Measurements from ENCODE around the gene NKRF.

The NKRF gene

DNA sequence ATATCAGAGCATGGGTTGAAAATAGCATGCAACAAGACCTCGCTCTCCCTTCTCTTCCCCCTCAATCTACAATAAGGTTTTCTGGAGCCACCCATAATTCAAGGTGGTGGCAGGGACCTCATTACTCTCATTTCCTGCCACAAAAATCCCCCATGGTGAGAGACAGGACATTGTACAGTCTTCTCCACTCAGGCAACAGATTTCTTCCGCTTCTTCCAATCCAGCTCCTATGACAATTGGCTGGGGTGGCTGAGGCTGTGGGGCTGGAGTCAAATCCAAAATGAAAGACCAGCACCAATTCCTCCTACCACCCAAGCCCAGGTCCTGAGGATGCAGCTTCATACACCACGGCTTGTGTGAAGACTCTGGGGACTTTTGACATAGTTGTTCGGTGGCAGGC lies 40.3 kb upstream of the NKRF start:
- Histone ChIP-seq H3K27me3 (ENCODE audit: insufficient read depth, low read length, poor library complexity, severe bottlenecking) (no peaks in the 10 kb centered on the region), H4K20me1 (ENCODE audit: insufficient read depth, low read length, poor library complexity, severe bottlenecking) (peaks cover 36% of the 10 kb centered on the region), H2AFZ (ENCODE audit: low read length) (no peak overlapping the region), H3K9me2 (replicated peaks; ENCODE audit: low read depth, low read length) (no peaks in the 10 kb centered on the region), H3K79me2 (ENCODE audit: insufficient read depth, low read length) (peaks cover 17% of the 10 kb centered on the region; the same call in 1 of the 2 replicates), H3K4me2 (ENCODE audit: low read depth, low read length, poor library complexity, severe bottlenecking) (no peak overlapping the region), H3K4me3 (ENCODE audit: low read length, poor library complexity, severe bottlenecking) (no peak overlapping the region), H3K36me3 (ENCODE audit: insufficient read depth, low read length) (peaks cover 79% of the 10 kb centered on the region; the same call in 1 of the 2 replicates), H3K9me3 (ENCODE audit: insufficient read depth, low read depth, low read length) (no peaks in the 10 kb centered on the region), H3F3A (ENCODE audit: low read depth) (no peaks in the 10 kb centered on the region), H3K4me1 (ENCODE audit: insufficient read depth, low read length, poor library complexity, severe bottlenecking) (no peaks in the 10 kb centered on the region), H3K9ac (ENCODE audit: low read depth, low read length, poor library complexity, severe bottlenecking) (no peak overlapping the region)
- TF ChIP-seq, protein P1, sequence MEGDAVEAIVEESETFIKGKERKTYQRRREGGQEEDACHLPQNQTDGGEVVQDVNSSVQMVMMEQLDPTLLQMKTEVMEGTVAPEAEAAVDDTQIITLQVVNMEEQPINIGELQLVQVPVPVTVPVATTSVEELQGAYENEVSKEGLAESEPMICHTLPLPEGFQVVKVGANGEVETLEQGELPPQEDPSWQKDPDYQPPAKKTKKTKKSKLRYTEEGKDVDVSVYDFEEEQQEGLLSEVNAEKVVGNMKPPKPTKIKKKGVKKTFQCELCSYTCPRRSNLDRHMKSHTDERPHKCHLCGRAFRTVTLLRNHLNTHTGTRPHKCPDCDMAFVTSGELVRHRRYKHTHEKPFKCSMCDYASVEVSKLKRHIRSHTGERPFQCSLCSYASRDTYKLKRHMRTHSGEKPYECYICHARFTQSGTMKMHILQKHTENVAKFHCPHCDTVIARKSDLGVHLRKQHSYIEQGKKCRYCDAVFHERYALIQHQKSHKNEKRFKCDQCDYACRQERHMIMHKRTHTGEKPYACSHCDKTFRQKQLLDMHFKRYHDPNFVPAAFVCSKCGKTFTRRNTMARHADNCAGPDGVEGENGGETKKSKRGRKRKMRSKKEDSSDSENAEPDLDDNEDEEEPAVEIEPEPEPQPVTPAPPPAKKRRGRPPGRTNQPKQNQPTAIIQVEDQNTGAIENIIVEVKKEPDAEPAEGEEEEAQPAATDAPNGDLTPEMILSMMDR (conservative IDR thresholded peaks at IDR 0.05; ENCODE audit: low read length) = no peak
- TF ChIP-seq EZH2phosphoT487 (IDR thresholded peaks at IDR 0.05; ENCODE audit: borderline replicate concordance) = no peak

DNA sequence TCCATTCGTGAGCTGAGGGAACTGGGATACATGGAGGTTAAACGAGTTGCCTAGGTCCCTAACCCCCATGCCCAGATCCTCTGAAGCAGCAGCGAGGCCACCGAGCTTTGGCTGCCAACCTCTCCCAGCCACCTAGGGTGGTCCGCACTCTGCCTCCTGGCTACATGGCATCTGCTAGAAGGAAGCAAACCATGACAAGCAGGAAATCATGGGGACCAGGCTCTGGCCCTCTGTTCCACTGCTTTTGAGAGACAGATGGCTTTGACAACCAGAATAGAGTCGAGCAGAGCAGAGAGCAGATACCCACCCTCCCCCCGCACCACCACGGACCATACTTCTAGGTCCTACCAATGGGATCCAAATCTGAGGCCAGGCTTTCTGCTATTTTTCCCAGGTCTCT lies 37.5 kb upstream of the NKRF start:
- peaks cover 30% of the 10 kb centered on the region for H4K20me1 ChIP-seq (ENCODE audit: insufficient read depth, low read length, poor library complexity, severe bottlenecking)
- H3K27me3 ChIP-seq (ENCODE audit: insufficient read depth, low read length, poor library complexity, severe bottlenecking) = no peaks in the 10 kb centered on the region
- no peak overlapping the region for H3K4me2 ChIP-seq (ENCODE audit: low read depth, low read length, poor library complexity, severe bottlenecking)
- H2AFZ ChIP-seq (ENCODE audit: low read length) = no peak overlapping the region
- H3K4me1 ChIP-seq (ENCODE audit: insufficient read depth, low read length, poor library complexity, severe bottlenecking) = no peaks in the 10 kb centered on the region
- H3K9ac ChIP-seq (ENCODE audit: low read depth, low read length, poor library complexity, severe bottlenecking) = no peak overlapping the region
- TF ChIP-seq EZH2phosphoT487 (IDR thresholded peaks at IDR 0.05; ENCODE audit: borderline replicate concordance) = no peak
- TF ChIP-seq, protein P1 (conservative IDR thresholded peaks at IDR 0.05; ENCODE audit: low read length) = no peak
- no peaks in the 10 kb centered on the region for H3F3A ChIP-seq (ENCODE audit: low read depth)
- H3K36me3 ChIP-seq (ENCODE audit: insufficient read depth, low read length) = peaks cover 82% of the 10 kb centered on the region; the same call in 1 of the 2 replicates
- H3K79me2 ChIP-seq (ENCODE audit: insufficient read depth, low read length) = peaks cover 14% of the 10 kb centered on the region; the same call in 1 of the 2 replicates
- H3K9me3 ChIP-seq (ENCODE audit: insufficient read depth, low read depth, low read length) = no peaks in the 10 kb centered on the region
- H3K4me3 ChIP-seq (ENCODE audit: low read length, poor library complexity, severe bottlenecking) = no peak overlapping the region
- no peaks in the 10 kb centered on the region for H3K9me2 ChIP-seq (replicated peaks; ENCODE audit: low read depth, low read length)

DNA sequence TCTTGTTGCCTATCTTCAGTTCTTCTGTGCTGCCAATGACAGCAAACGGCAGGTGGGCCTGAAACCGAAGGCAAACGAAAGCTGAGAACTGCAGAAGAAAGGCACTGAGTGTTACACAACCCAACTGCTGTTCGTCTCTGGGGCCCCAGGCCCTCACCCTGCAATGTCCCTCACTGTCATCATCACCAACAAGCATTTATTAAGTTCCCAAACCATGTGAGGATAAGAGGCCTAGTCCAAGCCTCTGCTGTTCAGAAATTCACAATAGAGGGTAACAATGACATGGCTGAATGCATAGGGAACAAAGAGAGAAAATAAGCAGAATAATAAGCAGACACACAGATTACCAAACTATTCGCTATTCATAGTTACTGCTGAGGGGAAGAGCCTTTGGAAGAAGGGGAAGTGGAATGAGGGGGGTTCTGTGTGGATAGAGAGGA lies 34.5 kb upstream of the NKRF start:
- Histone ChIP-seq H3K79me2 (ENCODE audit: insufficient read depth, low read length) (peaks cover 9% of the 10 kb centered on the region; the same call in 1 of the 2 replicates), H3K9ac (ENCODE audit: low read depth, low read length, poor library complexity, severe bottlenecking) (no peak overlapping the region), H3K36me3 (ENCODE audit: insufficient read depth, low read length) (peaks cover 83% of the 10 kb centered on the region; the same call in 1 of the 2 replicates), H3F3A (ENCODE audit: low read depth) (no peaks in the 10 kb centered on the region), H4K20me1 (ENCODE audit: insufficient read depth, low read length, poor library complexity, severe bottlenecking) (peaks cover 19% of the 10 kb centered on the region), H3K4me2 (ENCODE audit: low read depth, low read length, poor library complexity, severe bottlenecking) (no peak overlapping the region), H3K4me1 (ENCODE audit: insufficient read depth, low read length, poor library complexity, severe bottlenecking) (no peaks in the 10 kb centered on the region), H3K4me3 (ENCODE audit: low read length, poor library complexity, severe bottlenecking) (no peak overlapping the region), H2AFZ (ENCODE audit: low read length) (no peak overlapping the region), H3K9me2 (replicated peaks; ENCODE audit: low read depth, low read length) (no peaks in the 10 kb centered on the region), H3K9me3 (ENCODE audit: insufficient read depth, low read depth, low read length) (no peaks in the 10 kb centered on the region), H3K27me3 (ENCODE audit: insufficient read depth, low read length, poor library complexity, severe bottlenecking) (no peaks in the 10 kb centered on the region)
- TF ChIP-seq, protein P1 (conservative IDR thresholded peaks at IDR 0.05; ENCODE audit: low read length) = no peak
